ENCODE data around the gene HELZ2.

HELZ2 gene, protein sequence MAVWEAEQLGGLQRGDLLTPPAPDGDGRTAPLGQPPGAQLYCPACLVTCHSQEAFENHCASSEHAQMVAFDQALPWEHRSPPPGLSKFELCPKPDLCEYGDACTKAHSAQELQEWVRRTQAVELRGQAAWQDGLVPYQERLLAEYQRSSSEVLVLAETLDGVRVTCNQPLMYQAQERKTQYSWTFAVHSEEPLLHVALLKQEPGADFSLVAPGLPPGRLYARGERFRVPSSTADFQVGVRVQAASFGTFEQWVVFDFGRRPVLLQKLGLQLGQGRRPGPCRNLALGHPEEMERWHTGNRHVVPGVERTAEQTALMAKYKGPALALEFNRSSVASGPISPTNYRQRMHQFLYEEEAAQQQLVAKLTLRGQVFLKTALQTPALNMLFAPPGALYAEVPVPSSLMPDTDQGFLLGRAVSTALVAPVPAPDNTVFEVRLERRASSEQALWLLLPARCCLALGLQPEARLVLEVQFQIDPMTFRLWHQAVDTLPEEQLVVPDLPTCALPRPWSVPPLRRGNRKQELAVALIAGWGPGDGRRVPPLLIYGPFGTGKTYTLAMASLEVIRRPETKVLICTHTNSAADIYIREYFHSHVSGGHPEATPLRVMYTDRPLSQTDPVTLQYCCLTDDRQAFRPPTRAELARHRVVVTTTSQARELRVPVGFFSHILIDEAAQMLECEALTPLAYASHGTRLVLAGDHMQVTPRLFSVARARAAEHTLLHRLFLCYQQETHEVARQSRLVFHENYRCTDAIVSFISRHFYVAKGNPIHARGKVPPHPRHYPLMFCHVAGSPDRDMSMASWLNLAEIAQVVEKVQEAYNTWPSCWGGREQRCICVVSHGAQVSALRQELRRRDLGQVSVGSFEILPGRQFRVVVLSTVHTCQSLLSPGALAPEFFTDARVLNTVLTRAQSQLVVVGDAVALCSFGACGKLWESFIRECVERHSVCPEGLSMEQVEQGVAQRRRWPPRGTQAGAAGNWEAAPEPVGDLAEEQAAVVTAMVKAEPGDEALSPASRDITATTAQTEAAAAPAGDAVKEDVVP (N-terminal part only)
- long read RNA-seq = 0 reads

DNA sequence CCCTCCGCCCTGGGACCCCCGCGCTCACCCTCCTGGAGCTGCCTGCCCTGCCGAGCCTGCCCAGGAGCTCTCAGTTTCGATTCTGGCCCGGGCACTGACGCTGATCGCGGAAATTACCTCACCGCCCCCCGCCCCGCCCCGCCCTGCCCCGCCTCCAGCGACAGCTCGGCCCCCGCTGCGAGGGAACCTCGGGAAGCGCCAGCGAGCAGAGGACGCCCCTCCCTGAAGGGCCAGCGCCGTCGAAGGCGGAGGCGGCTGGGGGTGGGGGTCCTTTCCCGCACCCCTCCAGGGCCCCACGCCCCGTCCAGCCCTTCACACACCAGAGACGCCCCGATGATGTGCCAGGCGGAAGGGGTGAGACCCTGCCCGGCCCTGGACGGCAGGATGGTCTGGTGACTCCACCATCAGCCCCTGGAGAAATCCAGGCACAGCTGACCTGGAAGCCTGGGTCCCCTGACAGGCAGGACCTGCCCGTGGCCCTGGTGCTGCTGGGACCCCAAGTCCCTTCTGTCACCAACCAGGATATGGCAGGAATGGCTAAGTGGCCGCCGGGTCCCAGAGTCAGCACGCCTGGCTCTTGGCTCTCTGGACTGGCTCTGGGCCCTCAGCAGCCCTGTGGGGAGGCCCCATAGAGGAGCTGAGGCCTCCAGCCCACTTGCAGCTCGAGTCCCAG is at the start of gene HELZ2:
TSS of gene HELZ2 (minus strand) at position 84 of the 673 bp plus-strand sequence. CDS start 1,854 bp downstream, outside the sequence.
- no peak within 1 kb of the TSS for H3K27ac ChIP-seq (replicated peaks)
- peak in 1 of 2 experiments; percentile 45 for DNase-seq (ENCODE audit: low read depth in 1 of 2, low spot score in 1 of 2)
- H3K4me3 ChIP-seq (replicated peaks; ENCODE audit: insufficient read depth, low read length) = peak within 1 kb of the TSS; percentile 50
- H3K27me3 ChIP-seq (ENCODE audit: insufficient read depth, poor library complexity, severe bottlenecking) = peaks cover 60% of the 10 kb centered on the region
- TF ChIP-seq POLR2AphosphoS5 (IDR thresholded peaks at IDR 0.05; ENCODE audit: low read depth) (no peak), GABPA (IDR thresholded peaks at IDR 0.05; ENCODE audit: low read depth) (no peak), SPI1 (IDR thresholded peaks at IDR 0.05; ENCODE audit: borderline replicate concordance, low read depth) (no peak), REST (IDR thresholded peaks at IDR 0.05; ENCODE audit: insufficient replicate concordance, low read depth) (no peak)

DNA sequence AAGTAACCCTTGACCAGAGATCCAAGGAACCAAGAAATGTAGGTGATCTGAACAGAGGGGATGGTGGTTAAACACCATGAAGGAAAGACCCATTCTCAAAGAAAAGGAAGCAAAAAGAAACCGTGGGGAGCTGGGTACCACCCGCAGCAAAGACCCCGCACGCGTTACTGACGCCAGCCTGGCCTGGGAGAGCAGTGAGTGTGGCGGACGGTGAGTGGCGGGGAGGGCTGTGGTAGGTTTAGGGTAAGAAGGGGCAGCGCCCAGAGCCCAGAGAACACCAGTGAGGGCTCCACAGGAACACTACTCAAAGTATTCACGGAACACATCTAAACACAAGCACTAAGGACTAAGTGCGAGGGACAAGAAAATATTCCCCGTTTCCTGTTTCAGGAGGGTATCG is 48.7 kb upstream of the HELZ2 start:
- Histone ChIP-seq H3K27me3 (ENCODE audit: insufficient read depth, poor library complexity, severe bottlenecking) (no peaks in the 10 kb centered on the region), H3K4me3 (replicated peaks; ENCODE audit: insufficient read depth, low read length) (no peak overlapping the region), H3K27ac (replicated peaks) (no peak overlapping the region)
- no peak for TF ChIP-seq REST (IDR thresholded peaks at IDR 0.05; ENCODE audit: insufficient replicate concordance, low read depth)
- no peak for TF ChIP-seq GABPA (IDR thresholded peaks at IDR 0.05; ENCODE audit: low read depth)
- TF ChIP-seq SPI1 (IDR thresholded peaks at IDR 0.05; ENCODE audit: borderline replicate concordance, low read depth) = no peak
- TF ChIP-seq POLR2AphosphoS5 (IDR thresholded peaks at IDR 0.05; ENCODE audit: low read depth) = no peak
- TF ChIP-seq, protein P1, sequence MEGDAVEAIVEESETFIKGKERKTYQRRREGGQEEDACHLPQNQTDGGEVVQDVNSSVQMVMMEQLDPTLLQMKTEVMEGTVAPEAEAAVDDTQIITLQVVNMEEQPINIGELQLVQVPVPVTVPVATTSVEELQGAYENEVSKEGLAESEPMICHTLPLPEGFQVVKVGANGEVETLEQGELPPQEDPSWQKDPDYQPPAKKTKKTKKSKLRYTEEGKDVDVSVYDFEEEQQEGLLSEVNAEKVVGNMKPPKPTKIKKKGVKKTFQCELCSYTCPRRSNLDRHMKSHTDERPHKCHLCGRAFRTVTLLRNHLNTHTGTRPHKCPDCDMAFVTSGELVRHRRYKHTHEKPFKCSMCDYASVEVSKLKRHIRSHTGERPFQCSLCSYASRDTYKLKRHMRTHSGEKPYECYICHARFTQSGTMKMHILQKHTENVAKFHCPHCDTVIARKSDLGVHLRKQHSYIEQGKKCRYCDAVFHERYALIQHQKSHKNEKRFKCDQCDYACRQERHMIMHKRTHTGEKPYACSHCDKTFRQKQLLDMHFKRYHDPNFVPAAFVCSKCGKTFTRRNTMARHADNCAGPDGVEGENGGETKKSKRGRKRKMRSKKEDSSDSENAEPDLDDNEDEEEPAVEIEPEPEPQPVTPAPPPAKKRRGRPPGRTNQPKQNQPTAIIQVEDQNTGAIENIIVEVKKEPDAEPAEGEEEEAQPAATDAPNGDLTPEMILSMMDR (IDR thresholded peaks at IDR 0.05; ENCODE audit: insufficient read depth, low read length) = no peak
- DNase-seq (ENCODE audit: low read depth in 1 of 2, low spot score in 1 of 2) = no peak

DNA sequence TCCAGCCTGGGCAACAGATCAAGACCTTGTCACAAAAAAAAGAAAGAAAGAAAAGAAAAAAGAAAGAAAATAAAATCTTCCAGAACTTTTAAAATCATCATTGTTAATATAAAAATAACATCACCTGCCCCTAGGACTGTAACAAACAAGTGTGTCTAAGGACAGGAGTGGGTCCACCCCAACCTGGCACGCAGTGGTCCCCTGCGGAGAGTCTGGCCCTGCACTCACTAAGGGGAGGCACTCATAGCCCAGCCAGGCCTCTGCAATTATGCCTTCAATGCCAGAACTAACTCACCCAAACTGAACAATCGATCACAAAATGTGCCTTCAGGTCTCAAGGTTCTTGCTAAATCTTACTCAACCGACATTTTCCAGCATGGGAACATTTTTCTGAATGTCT is 48.1 kb upstream of the HELZ2 start:
- Histone ChIP-seq H3K27me3 (ENCODE audit: insufficient read depth, poor library complexity, severe bottlenecking) (no peaks in the 10 kb centered on the region), H3K4me3 (replicated peaks; ENCODE audit: insufficient read depth, low read length) (no peak overlapping the region), H3K27ac (replicated peaks) (no peak overlapping the region)
- DNase-seq (ENCODE audit: low read depth in 1 of 2, low spot score in 1 of 2) = no peak
- TF ChIP-seq GABPA (IDR thresholded peaks at IDR 0.05; ENCODE audit: low read depth) (no peak), REST (IDR thresholded peaks at IDR 0.05; ENCODE audit: insufficient replicate concordance, low read depth) (no peak), POLR2AphosphoS5 (IDR thresholded peaks at IDR 0.05; ENCODE audit: low read depth) (no peak), SPI1 (IDR thresholded peaks at IDR 0.05; ENCODE audit: borderline replicate concordance, low read depth) (no peak)
- TF ChIP-seq, protein P1 (IDR thresholded peaks at IDR 0.05; ENCODE audit: insufficient read depth, low read length) = no peak
